M059J (cell line): ENCODE results near the gene C1QTNF4. TPM values are rescaled to one million over a fixed set of nuclear protein-coding genes. Genes with fewer than 3 reads are reported as not detected.
"Not testable (repeated sequence)": the region's sequence is repeated elsewhere in the genome, so short reads cannot be mapped to it uniquely, and the experiment has no call there.

Source experiments
- DNase-seq: peaks from one replicate; pipeline ENCODE4 v3.0.0-alpha.2; 2012; ENCODE audit warnings: low read depth
- total RNA-seq: library from RNA; depleted of rRNA; stranded (reverse); fragments of >200 nt; shearing (Covaris generic); gene quantifications from 2 replicates; pipeline ENCODE4 v1.2.3, GENCODE V29; 2014

The C1QTNF4 gene
- total RNA-seq, 1 experiment from 2014 or later = 0.10 TPM

DNA sequence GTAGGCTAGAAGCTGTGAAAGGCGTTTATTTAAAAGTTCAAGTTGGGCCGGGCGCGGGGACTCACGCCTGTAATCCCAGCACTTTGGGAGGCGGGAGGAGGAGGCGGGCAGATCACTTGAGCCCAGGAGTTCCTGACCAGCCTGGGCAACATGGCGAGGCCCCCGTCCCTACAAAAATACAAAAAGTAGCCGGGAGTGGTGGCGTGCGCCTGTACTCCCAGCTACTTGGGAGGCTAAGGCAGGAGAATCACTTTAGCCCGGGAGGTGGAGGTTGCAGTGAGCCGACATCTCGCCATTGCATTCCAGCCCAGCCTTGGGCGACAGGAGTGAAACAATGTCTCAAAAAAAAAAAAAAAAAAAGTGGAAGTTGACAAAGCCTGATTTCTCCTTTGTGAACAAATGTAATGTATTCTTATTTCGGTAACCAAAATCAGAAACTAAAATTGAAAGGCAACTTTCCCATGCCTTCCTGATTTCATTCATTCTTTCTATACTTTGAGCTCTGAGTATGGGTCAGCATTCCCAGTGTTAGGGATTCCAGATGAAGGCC, 28.0 kb downstream of the C1QTNF4 start:
- peak; percentile 38 for DNase-seq

DNA sequence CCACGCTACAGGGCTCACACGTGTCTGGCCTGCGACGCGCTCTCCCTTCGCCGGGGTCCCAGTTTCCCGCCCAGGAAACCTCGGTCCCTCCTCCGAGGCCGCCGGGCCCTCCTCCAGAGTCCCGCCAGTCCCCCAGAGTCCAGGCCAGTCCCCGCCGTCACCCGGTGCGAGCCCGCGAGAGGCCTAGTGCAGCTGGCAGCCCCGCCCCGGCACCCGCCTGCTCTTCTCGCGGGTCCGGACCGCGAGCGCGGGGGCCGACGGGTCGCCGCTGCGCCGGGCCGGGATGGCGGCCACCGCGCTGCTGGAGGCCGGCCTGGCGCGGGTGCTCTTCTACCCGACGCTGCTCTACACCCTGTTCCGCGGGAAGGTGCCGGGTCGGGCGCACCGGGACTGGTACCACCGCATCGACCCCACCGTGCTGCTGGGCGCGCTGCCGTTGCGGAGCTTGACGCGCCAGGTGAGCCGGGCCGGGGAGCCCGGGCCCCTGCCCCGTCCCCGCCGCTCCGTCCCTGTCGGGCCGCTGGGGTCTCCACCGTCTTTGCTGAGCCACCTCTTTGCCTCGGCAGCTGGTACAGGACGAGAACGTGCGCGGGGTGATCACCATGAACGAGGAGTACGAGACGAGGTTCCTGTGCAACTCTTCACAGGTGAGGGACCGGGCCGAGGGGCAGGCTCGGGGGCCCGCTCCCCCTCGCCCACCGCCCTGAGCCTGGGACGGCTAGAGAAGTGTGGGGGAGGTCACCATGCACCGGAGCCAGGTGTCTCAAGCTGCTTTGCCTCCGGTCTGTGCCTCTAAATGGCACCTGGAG, 28.7 kb downstream of the C1QTNF4 start, which contains the start of gene PTPMT1:
Gene PTPMT1, plus strand, starts transcription at position 260 of the 809 bp plus-strand sequence. Its CDS starts 24 bp downstream, at position 284.
- peak; percentile 76 for DNase-seq

- no peak for DNase-seq
Measured at GRCh38 chr11:47564933-47565339, 29.3 kb downstream of the C1QTNF4 start.

DNA sequence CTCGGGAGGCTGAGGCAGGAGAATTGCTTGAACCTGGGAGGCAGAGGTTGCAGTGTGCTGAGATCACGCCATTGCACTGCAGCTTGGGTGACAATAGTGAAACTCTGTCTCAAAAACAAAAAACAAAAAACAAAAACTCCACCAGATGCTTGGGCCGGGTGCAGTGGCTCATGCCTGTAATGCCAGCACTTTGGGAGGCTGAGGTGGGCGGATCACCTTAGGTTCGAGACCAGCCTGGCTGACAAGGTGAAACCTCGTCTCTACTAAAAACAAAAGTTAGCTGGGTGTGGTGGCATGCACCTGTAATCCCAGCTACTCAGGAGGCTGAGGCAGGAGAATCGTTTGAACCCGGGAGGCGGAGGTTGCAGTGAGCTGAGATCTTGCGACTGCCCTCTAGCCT, 29.8 kb downstream of the C1QTNF4 start:
- DNase-seq = not testable (repeated sequence)

DNA sequence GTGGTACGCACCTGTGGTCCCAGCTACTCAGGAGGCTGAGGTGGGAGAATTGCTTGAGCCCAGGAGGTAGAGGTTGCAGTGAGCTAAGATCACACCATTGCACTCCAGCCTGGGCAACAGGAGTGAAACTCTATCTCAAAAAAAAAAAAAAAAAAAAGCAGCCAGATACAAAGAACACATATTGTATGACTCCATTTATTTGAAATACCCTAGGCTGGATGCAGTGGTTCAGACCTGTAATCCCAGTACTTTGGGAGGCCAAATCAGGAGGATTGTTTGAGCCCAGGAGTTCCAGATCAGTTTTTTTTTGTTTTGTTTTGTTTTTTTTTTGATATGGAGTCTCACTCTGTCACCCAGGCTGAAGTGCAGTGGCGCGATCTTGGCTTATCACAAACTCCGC, 31.8 kb downstream of the C1QTNF4 start:
- not testable (repeated sequence) for DNase-seq

GRCh38 chr11:47560426-47560825, 33.8 kb downstream of the C1QTNF4 start:
- no peak for DNase-seq

GRCh38 chr11:47558695-47559094, 35.5 kb downstream of the C1QTNF4 start:
- no peak for DNase-seq

GRCh38 chr11:47557004-47557403, 37.2 kb downstream of the C1QTNF4 start:
- DNase-seq = not testable (repeated sequence)

DNA sequence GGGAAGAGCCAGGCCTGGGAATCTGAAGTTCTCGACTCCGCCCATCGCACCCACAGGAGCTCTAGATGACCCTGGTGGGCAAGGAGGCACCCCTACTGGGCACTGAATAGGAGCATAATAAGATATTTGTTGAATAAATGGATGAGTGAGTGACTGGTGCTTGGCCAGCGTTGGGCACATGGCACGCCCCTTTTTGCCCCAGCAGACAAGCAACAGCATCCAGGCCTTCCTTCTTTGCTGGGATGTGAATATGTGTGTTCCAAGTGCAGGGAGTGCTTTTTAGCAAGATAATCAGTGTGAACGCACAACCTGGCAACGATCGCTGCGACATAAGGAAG, 40.8 kb downstream of the C1QTNF4 start:
- DNase-seq = no peak

- DNase-seq = peak; percentile 88
Measured at GRCh38 chr11:47552566-47553405, 41.4 kb downstream of the C1QTNF4 start, which contains the start of gene CELF1. Gene CELF1 (minus strand): TSS chr11:47553132. CDS start chr11:47499523, 53,609 bp downstream.

DNA sequence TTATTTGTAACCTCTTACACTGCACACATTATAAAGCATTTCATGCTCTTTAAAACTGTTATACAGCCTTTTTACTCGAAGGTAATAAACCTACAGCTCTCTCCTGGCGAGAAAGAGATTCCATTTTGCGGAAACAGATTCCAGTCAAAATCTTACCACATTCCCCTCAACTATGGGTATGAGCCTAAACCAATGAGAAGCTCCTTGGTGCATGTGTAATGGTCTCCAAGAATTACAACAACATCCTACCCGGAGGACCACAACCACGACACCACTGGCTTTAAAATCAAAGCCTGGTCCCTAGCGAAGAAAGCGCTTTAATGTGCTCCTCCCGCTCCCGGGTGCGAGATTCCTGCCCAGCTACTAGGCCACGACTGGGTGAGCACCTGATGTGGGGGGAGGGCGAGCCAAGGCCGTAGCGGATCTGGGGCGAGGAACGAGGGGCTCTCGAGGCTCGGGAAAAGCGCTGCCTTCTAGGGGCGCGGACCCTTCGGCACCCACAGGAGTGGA, 42.1 kb downstream of the C1QTNF4 start:
- peak; percentile 28 for DNase-seq

DNA sequence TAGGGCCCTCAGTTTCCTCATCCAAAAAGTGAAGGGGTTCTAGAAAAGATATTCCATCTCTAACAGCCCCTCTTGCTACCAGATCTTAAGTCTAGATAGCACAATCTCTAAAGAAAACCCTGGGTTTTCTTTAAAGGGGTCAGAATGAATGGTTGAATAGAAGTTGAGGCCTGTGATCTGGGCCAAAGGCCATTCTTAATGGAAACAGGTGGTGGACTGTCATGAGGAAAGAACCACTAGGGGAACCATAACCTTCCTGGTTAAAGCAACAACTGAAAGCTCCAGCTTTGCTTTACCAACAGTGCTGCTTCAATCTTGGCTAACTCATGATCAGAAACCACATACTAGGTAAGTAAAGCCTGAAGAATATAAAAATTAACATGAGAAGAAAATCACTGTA, 43.1 kb downstream of the C1QTNF4 start:
- peak; percentile 49 for DNase-seq

DNA sequence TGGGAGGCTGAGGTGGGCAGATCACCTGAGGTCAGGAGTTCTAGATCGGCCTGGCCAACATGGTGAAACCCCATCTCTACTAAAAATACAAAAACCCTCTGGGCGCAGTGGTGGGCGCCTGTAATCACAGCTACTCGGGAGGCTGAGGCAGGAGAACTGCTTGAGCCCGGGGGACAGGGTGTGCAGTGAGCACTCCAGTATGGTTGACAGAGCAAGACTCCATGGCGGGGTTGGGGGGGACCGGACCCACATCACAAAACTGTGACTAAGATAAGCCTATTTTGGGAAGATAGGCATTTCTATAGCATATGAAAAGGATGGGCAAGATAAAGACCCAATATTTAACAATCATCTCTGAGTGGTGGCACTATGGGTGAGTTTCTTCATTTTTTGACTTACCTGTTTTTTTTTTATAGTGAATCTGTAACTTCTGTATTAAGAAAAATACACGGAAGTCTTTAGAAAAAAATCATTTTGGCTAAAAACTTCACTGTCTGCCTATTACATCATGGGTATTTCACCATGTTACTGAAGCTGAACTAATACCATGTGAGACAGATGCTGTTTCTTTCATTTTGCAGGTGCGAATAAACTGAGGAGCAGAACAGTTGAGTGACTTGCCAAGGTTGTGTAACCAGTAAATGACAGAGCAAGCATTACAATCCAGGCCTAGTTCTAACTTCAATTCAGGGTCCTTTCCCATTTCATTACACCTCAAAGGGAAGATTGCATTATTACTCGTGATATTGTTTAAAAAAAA, 43.7 kb downstream of the C1QTNF4 start:
- DNase-seq = no peak

GRCh38 chr11:47546274-47546673, 47.9 kb downstream of the C1QTNF4 start:
- DNase-seq = not testable (repeated sequence)

- no peak for DNase-seq
Measured at GRCh38 chr11:47545298-47545697, 48.9 kb downstream of the C1QTNF4 start.

GRCh38 chr11:47541070-47541469, 53.1 kb downstream of the C1QTNF4 start:
- no peak for DNase-seq

DNA sequence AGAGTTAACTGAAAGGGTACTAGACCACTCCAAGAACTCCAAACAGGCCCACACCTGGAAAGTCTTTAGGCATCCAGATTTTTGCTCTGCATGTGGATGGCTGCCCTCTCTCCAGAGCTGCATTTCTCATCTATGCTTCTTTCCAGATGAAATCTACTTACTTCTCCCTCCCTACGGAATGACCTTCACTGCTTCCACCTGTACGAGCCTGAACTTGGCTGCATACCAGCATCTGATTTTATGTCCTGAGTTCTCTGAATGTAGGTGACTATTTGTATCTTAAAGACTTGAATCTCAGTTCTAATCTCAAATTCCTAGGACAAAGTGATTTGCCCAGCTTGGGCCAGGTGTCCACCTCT, 54.6 kb downstream of the C1QTNF4 start:
- DNase-seq = no peak
